AG04449 (cell line): ENCODE measurements around the gene RND3.

Experiments used
- CTCF ChIA-PET: fragments of 350-600 bp; formaldehyde crosslinking; extraction: SDS; loops from one replicate; lab custom pipeline; 2021; ENCODE audit warnings: antibody characterized with exemption; lab: Yijun Ruan, JAX
- POLR2A ChIA-PET: fragments of 400-600, 350-600 bp; formaldehyde crosslinking; extraction: SDS; loops from one replicate; lab custom pipeline; 2020; ENCODE audit warnings: antibody characterized with exemption, inconsistent platforms; lab: Yijun Ruan, JAX
- DNase-seq: peaks from one replicate; pipeline ENCODE4 v3.0.0-alpha.2; 2010; ENCODE audit warnings: low read depth, low spot score
- H3K4me3 ChIP-seq: 2 replicates; pipeline ENCODE4 v1.5.1; 2011; ENCODE audit warnings: low read depth, mild to moderate bottlenecking, control low read depth, low read length
- CTCF ChIP-seq: IDR thresholded peaks from one replicate; pipeline ENCODE4 v1.5.1; 2011; ENCODE audit warnings: mild to moderate bottlenecking, moderate library complexity, low read length, control low read depth, inconsistent platforms; ENCODE audit not compliant: insufficient read depth; ENCODE audit errors: missing control alignments

RND3 gene

GRCh38 chr2:150466741-150467620 lies 20.5 kb downstream of the RND3 start:
- no peak for DNase-seq
- no peak overlapping the region for H3K4me3 ChIP-seq
- POLR2A ChIA-PET, result interaction anchor here (0.9 to 1.0 kb wide), 3 partner anchors 12 to 184 kb away, joined by 3 read pairs; no protein-coding TSS in a partner anchor
- CTCF ChIA-PET, result interaction anchor here (0.9 to 2.2 kb wide), 3 partner anchors 772 to 871 kb away, joined by 3 to 6 read pairs (median 6); no protein-coding TSS in a partner anchor
- TF ChIP-seq CTCF, result no peak

DNA sequence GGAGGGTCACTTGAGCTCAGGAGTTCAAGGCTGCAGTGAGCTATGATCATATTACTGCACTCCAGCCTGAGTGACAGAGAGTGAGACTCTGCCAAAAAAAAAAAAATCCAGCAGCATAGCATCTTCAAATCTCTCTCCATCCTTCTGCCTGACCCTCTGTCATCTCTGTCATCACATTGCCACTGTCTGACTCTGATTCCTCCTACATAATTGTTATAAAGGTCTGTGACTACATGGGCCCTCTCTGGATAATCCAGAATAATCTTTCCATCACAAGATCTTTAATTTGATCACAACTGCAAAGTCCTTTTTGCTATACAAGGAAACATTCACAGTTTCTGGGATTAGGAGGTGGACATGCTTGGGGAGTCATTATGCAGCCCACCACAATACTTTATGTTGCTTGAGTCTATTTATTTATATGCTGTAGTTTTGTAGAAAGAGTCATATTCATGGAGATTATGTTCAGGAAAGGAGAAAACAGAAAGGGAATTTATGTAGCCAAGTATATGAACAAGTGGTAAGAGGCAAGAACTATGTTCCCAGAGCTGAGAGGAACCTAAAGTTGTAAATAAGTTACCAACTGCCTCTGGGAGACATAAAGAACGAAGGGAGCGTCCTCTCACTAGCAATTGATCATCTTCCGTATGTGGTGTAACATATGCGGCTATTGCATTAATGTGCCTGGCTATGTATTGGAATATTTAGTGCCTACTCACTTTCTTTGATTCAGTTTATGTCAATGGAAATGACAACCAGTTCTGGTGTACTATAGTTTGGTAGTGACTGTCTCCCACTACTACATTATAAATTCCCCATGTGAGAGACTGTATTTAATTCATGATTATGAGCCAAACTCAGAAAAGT lies 21.5 kb downstream of the RND3 start:
- ChIA-PET POLR2A (interaction anchor here (0.7 to 1.0 kb wide), 3 partner anchors 13 to 698 kb away, joined by 3 read pairs; no protein-coding TSS in a partner anchor), CTCF (no interaction called here)
- no peak for TF ChIP-seq CTCF
- no peak overlapping the region for H3K4me3 ChIP-seq
- no peak for DNase-seq

DNA sequence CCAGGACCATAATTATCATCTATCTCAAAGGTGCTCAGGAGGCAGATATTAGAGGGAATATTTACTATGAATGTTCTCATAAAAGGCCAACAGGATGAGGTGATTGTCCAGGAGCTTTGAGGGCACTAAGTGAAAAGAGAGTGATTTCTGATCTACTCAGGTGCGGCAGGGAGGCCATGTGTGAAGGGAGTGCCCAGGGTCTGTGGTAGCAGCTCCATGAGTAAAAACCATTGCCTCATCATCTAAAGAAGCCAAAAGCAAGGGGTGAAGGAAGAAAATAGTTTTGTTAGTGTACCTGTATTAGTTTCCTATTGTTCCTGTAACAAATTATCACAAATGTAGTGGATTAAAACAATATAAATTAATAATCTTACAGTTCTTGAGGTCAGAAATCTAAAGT lies 22.5 kb downstream of the RND3 start:
- CTCF ChIA-PET, result interaction anchor here (0.7 to 1.5 kb wide), 2 partner anchors 276 to 869 kb away, joined by 3 to 5 read pairs; no protein-coding TSS in a partner anchor

GRCh38 chr2:150464270-150464669 lies 23.2 kb downstream of the RND3 start:
- POLR2A ChIA-PET, result interaction anchor here (1.3 kb wide), 1 partner anchor 9 kb away, joined by 5 read pairs; no protein-coding TSS in a partner anchor

More for the DNA sequence above, 22.5 kb downstream of the RND3 start:
- POLR2A ChIA-PET, result interaction anchor here (0.7 to 1.3 kb wide), 2 partner anchors 10 to 697 kb away, joined by 3 to 5 read pairs; no protein-coding TSS in a partner anchor
- no peak for TF ChIP-seq CTCF
- H3K4me3 ChIP-seq, result no peak overlapping the region
- DNase-seq, result no peak

GRCh38 chr2:150462770-150463169 lies 24.7 kb downstream of the RND3 start:
- ChIA-PET CTCF (interaction anchor here (1.1 kb wide), 1 partner anchor 776 kb away, joined by 3 read pairs; no protein-coding TSS in a partner anchor), POLR2A (interaction anchor here (0.8 to 1.0 kb wide), 2 partner anchors 817 to 864 kb away, joined by 3 read pairs; no protein-coding TSS in a partner anchor)
- DNase-seq, result no peak
- TF ChIP-seq CTCF, result no peak
- no peak overlapping the region for H3K4me3 ChIP-seq

More at GRCh38 chr2:150464270-150464669, 23.2 kb downstream of the RND3 start:
- DNase-seq, result no peak
- H3K4me3 ChIP-seq, result no peak overlapping the region
- TF ChIP-seq CTCF, result no peak
- CTCF ChIA-PET, result interaction anchor here (1.5 kb wide), 1 partner anchor 868 kb away, joined by 5 read pairs; no protein-coding TSS in a partner anchor
